Glutamatergic neuron (in vitro differentiated cells): Measurements from ENCODE around the gene UPF3A. TPM values are rescaled to one million over a fixed set of nuclear protein-coding genes. Genes with fewer than 3 reads are reported as not detected.

Experiments used
- DNase-seq: peaks from one replicate; pipeline ENCODE4 v3.0.0; 2022
- H3K27ac Mint-ChIP-seq: one replicate; pipeline ENCODE4 v1.8.0; 2020; ENCODE audit warnings: mild to moderate bottlenecking, mixed read lengths, inconsistent platforms; ENCODE audit not compliant: unreplicated experiment
- H3K27me3 Mint-ChIP-seq: one replicate; pipeline ENCODE4 v1.8.0; 2020; ENCODE audit warnings: mild to moderate bottlenecking, moderate library complexity, mixed read lengths, inconsistent platforms; ENCODE audit not compliant: unreplicated experiment
- H3K36me3 Mint-ChIP-seq: one replicate; pipeline ENCODE4 v1.8.0; 2020; ENCODE audit warnings: mild to moderate bottlenecking, mixed read lengths, inconsistent platforms; ENCODE audit not compliant: unreplicated experiment
- H3K4me1 Mint-ChIP-seq: one replicate; pipeline ENCODE4 v1.8.0; 2020; ENCODE audit warnings: mild to moderate bottlenecking, low read depth, mixed read lengths, inconsistent platforms; ENCODE audit not compliant: unreplicated experiment
- H3K4me3 Mint-ChIP-seq: one replicate; pipeline ENCODE4 v1.8.0; 2020; ENCODE audit warnings: mild to moderate bottlenecking, mixed read lengths, inconsistent platforms; ENCODE audit not compliant: unreplicated experiment
- H3K9me3 Mint-ChIP-seq: one replicate; pipeline ENCODE4 v1.8.0; 2020; ENCODE audit warnings: mild to moderate bottlenecking, moderate library complexity, mixed read lengths, inconsistent platforms; ENCODE audit not compliant: unreplicated experiment
- CTCF ChIP-seq: fragments of 200-600 bp; sonication (generic); IDR thresholded peaks from one replicate; pipeline ENCODE4 v1.5.0; 2021; ENCODE audit not compliant: partially characterized antibody, unreplicated experiment
- total RNA-seq: library from RNA; stranded (reverse); fragmentation: NEBNext Ultra II Directional; extraction: Animal tissue kit (Norgen Biotek cat#: 25700); gene quantifications from one replicate; pipeline ENCODE4 v1.2.1, GENCODE V29; 2021; ENCODE audit not compliant: unreplicated experiment

UPF3A gene
- total RNA-seq, 1 donor from 2014 or later: 108 TPM

- no peak for TF ChIP-seq CTCF
- H3K9me3 Mint-ChIP-seq: peaks cover 14% of the 10 kb centered on the region
- no peaks in the 10 kb centered on the region for H3K36me3 Mint-ChIP-seq
- peaks cover 8% of the 10 kb centered on the region for H3K27me3 Mint-ChIP-seq
- no peak for DNase-seq
- H3K4me1 Mint-ChIP-seq: peaks cover 23% of the 10 kb centered on the region
- peak overlapping the region; percentile 93 for H3K27ac Mint-ChIP-seq
- H3K4me3 Mint-ChIP-seq: peak overlapping the region; percentile 98
Observed at GRCh38 chr13:114279758-114280355, 1.5 kb upstream of the UPF3A start.

DNA sequence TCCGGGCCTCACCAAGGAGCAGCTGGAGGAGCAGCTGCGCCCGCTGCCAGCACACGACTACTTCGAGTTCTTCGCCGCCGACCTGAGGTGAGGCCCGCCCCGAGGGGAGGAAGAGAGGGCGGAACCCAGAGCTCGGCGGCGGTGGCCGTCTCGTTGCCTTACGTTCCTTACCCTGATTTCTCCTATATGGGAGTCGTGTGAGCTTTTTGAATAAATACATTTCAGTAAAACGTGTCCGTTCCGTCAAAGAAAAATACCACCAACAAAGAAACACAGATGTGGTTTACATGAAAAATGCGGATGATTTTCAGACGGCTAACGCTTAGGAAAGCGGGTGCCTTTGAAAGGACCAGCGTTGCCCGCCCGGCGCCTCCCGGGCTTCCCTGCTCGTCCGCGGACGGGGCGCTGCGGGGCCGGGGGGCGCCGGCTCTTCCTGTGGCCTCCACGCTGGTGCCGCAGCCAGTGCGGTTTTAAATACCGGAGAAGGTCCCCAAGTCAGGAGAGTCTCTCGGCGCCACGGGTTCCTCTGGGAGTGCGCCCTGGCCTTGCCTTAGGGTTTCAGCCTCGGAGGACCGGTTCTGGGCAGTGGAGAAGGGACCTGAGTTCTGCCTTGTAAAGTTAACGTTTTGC lies 755 bp downstream of the UPF3A start:
- peak overlapping the region; percentile 94 for H3K4me3 Mint-ChIP-seq
- DNase-seq: peak; percentile 85
- TF ChIP-seq CTCF: no peak
- H3K36me3 Mint-ChIP-seq: peaks cover 6% of the 10 kb centered on the region
- peaks cover 14% of the 10 kb centered on the region for H3K9me3 Mint-ChIP-seq
- H3K4me1 Mint-ChIP-seq: peaks cover 23% of the 10 kb centered on the region
- H3K27me3 Mint-ChIP-seq: peaks cover 12% of the 10 kb centered on the region
- H3K27ac Mint-ChIP-seq: peak overlapping the region; percentile 92

- no peak for TF ChIP-seq CTCF
- Mint-ChIP-seq H3K27me3 (peaks cover 12% of the 10 kb centered on the region), H3K27ac (peak overlapping the region; percentile 15), H3K4me1 (peaks cover 20% of the 10 kb centered on the region), H3K4me3 (peak overlapping the region; percentile 39), H3K9me3 (peaks cover 14% of the 10 kb centered on the region), H3K36me3 (peaks cover 6% of the 10 kb centered on the region)
- no peak for DNase-seq
Observed at GRCh38 chr13:114283576-114283975, 2.2 kb downstream of the UPF3A start.

DNA sequence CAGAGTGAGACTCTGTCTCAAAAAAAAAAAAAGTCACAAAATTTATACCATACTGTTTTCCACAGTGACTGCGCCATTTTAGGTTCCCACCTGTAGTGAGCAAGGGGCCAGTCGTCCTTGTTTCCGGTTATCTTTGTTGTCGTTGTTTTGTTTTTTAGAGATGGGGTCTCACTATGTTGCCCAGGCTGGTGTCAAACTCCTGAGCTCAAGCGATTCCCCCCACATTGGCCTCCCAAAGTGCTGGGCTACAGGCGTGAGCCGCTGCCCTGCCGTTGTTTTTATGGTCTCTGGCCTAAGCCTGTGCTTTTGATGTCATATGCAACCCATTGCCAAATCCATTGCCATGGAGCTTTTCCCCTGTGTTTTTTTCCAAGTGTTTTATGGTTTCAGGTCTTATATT lies 3.3 kb downstream of the UPF3A start:
- H3K36me3 Mint-ChIP-seq: peaks cover 6% of the 10 kb centered on the region
- TF ChIP-seq CTCF: no peak
- peaks cover 14% of the 10 kb centered on the region for H3K4me1 Mint-ChIP-seq
- peaks cover 12% of the 10 kb centered on the region for H3K27me3 Mint-ChIP-seq
- H3K27ac Mint-ChIP-seq: no peak overlapping the region
- H3K9me3 Mint-ChIP-seq: peaks cover 13% of the 10 kb centered on the region
- H3K4me3 Mint-ChIP-seq: no peak overlapping the region
- DNase-seq: no peak

DNA sequence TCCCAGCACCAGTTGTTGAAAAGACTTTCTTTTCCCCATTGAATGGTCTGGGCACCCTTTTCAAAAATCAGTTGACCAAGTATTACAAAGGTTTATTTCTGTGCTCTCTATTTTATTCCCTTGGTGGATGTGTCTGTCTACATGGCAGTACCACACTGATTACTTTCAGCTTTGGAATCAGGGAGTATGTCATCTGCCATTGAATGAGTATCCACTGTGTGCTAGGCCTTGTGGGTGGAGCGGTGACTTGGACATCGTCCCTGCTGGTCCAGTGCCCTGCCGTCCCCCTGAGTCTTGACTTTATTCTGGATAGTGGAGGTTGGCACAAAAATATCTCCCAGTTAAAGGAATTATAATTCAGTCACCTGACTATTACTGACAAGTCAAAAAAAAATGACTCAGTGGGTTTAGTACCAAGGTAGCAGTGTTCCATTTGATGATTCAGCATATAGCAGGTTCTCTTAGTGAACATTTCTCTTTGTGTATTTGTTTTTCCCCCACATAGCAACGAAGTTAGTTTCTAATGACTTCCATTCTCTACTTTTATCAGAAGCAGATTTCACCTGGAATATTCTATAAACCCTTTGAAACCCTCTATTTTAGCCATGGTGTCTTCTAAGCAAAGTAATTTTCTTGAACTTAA lies 3.9 kb downstream of the UPF3A start:
- Mint-ChIP-seq H3K4me3 (no peak overlapping the region), H3K27me3 (peaks cover 12% of the 10 kb centered on the region), H3K9me3 (peaks cover 12% of the 10 kb centered on the region), H3K36me3 (peaks cover 6% of the 10 kb centered on the region), H3K27ac (no peak overlapping the region), H3K4me1 (peaks cover 9% of the 10 kb centered on the region)
- DNase-seq: no peak
- no peak for TF ChIP-seq CTCF
